Keratinocyte (primary cell): ENCODE data around the gene SH3PXD2A. TPM values are rescaled to one million over a fixed set of nuclear protein-coding genes. Genes with fewer than 3 reads are reported as not detected.
"Not testable (repeated sequence)": the region's sequence is repeated elsewhere in the genome, so short reads cannot be mapped to it uniquely, and the experiment has no call there.

Source experiments
- DNase-seq: peaks from one replicate; pipeline ENCODE4 v3.0.0-alpha.2; 2011; ENCODE audit warnings: low read depth, missing footprints, low spot score
- FAIRE-seq: peaks from 2 replicates; lab custom pipeline; 2011; peaks lifted over from hg19 to GRCh38; lab: Jason Lieb, UNC
- H2AFZ ChIP-seq: 2 replicates; pipeline ENCODE4 v1.6.0; 2012; ENCODE audit warnings: low read length, control low read depth, inconsistent platforms; ENCODE audit not compliant: control insufficient read depth
- H3K27ac ChIP-seq: 2 replicates; pipeline ENCODE4 v1.5.1; 2011; ENCODE audit warnings: low read length; ENCODE audit not compliant: control insufficient read depth, insufficient read depth
- H3K27me3 ChIP-seq: 3 replicates; pipeline ENCODE4 v1.6.0; 2011; ENCODE audit warnings: low read length; ENCODE audit not compliant: control insufficient read depth, insufficient read depth; ENCODE audit errors: extremely low read depth
- H3K36me3 ChIP-seq, 2 experiments: 2 replicates in 1 of 2; 3 replicates in 1 of 2; pipeline ENCODE4 v1.5.1; 2011; ENCODE audit warnings: low read length in 2 of 2, mild to moderate bottlenecking in 1 of 2; ENCODE audit not compliant: control insufficient read depth in 2 of 2, insufficient read depth in 2 of 2; ENCODE audit errors: extremely low read depth in 1 of 2
- H3K4me1 ChIP-seq: 3 replicates; pipeline ENCODE4 v1.5.1; 2011; ENCODE audit warnings: low read length; ENCODE audit not compliant: control insufficient read depth, insufficient read depth; ENCODE audit errors: extremely low read depth
- H3K4me2 ChIP-seq: 3 replicates; pipeline ENCODE4 v1.6.0; 2011; ENCODE audit warnings: low read depth, low read length; ENCODE audit not compliant: control insufficient read depth, insufficient read depth; ENCODE audit errors: extremely low read depth
- H3K4me3 ChIP-seq, 3 experiments: fragments of 200-600 bp in 1 of 3; sonication (generic) in 1 of 3; 2 replicates in 2 of 3; 3 replicates in 1 of 3; pipeline ENCODE4 v1.5.1; 2011 to 2016; ENCODE audit warnings: low read length in 3 of 3, mild to moderate bottlenecking in 3 of 3, control low read depth in 2 of 3, inconsistent platforms in 1 of 3, low read depth in 1 of 3, mixed read lengths in 1 of 3, mixed run types in 1 of 3, moderate library complexity in 1 of 3; ENCODE audit not compliant: control insufficient read depth in 2 of 3, insufficient read depth in 2 of 3; ENCODE audit errors: extremely low read depth in 1 of 3
- H3K79me2 ChIP-seq: 2 replicates; pipeline ENCODE4 v1.6.0; 2012; ENCODE audit warnings: low read length; ENCODE audit not compliant: control insufficient read depth, insufficient read depth
- H3K9ac ChIP-seq: 3 replicates; pipeline ENCODE4 v1.6.0; 2011; ENCODE audit warnings: low read length; ENCODE audit not compliant: control insufficient read depth, insufficient read depth; ENCODE audit errors: extremely low read depth
- H3K9me1 ChIP-seq: 3 replicates; pipeline ENCODE4 v1.6.0; 2011; ENCODE audit warnings: low read length; ENCODE audit not compliant: control insufficient read depth, insufficient read depth; ENCODE audit errors: extremely low read depth
- H3K9me3 ChIP-seq: 2 replicates; pipeline ENCODE4 v1.5.1; 2012; ENCODE audit warnings: low read depth, low read length; ENCODE audit not compliant: control insufficient read depth
- H4K20me1 ChIP-seq: 3 replicates; pipeline ENCODE4 v1.6.0; 2011; ENCODE audit warnings: low read length; ENCODE audit not compliant: control insufficient read depth, insufficient read depth; ENCODE audit errors: extremely low read depth
- EZH2 ChIP-seq: IDR thresholded peaks from one replicate; pipeline ENCODE4 v1.6.1; 2012; ENCODE audit warnings: inconsistent platforms, mild to moderate bottlenecking, low read length, moderate library complexity
- dilution Hi-C: fragments of 300-500 bp; cut with MboI; formaldehyde crosslinking; loops from one replicate; pipeline ENCODE4 v1.7.0; 2020; ENCODE audit warnings: low sequenced_read_pairs; ENCODE audit not compliant: extremely low pct_ligation_motif_present
- polyA plus RNA-seq, 5 experiments: library from polyadenylated mRNA; depleted of rRNA in 3 of 5; stranded (reverse) in 3 of 5; stranded (forward) in 1 of 5; unstranded in 1 of 5; fragments of >200 nt; gene quantifications; 1 replicate in 1 of 5; 2 replicates in 3 of 5; 3 replicates in 1 of 5; pipeline versions ENCODE4 v1.2.1 to v1.2.3, GENCODE V29; 2011 to 2012; ENCODE audit warnings: missing spikeins in 2 of 5, low read depth in 1 of 5, low replicate concordance in 1 of 5
- TF ChIP-seq, protein P1 (sequence below), 3 experiments: IDR thresholded peaks in 1 of 3; conservative IDR thresholded peaks in 1 of 3; optimal IDR thresholded peaks in 1 of 3; 2 replicates in 2 of 3; 3 replicates in 1 of 3; pipeline versions ENCODE3 to v1.5.1; 2011; ENCODE audit warnings: low read length in 3 of 3, mild to moderate bottlenecking in 3 of 3, moderate library complexity in 2 of 3, control low read depth in 1 of 3, inconsistent platforms in 1 of 3; ENCODE audit not compliant: insufficient read depth in 2 of 3; ENCODE audit errors: extremely low read depth in 1 of 3

Gene SH3PXD2A
- polyA plus RNA-seq, 1 donor (not counting 4 experiments of a cell fraction or from before 2014, with no cell fraction given) = 33.9 TPM

DNA sequence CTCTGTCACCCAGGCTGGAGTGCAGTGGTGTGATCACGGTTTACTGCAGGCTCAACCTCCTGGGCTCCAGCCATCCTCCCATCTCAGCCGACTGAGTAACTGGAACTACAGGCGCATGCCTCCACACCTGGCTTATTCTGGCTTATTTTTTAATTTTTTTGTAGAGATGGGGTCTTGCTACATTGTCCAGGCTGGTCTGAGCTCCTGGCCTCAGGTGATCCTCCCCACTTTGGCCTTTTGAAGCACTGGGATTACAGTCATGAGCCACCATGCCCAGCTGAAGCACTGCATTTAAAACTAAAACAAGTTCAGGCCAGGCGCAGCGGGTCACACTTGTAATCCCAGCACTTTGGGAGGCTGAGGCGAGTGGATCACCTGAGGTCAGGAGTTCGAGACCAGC is 8.0 kb downstream of the SH3PXD2A start:
- dilution Hi-C loops = no loop called here
- DNase-seq (no peak), FAIRE-seq (no peak)
- Histone ChIP-seq H4K20me1 (peaks cover 24% of the 10 kb centered on the region), H3K4me1 (peaks cover 88% of the 10 kb centered on the region), H3K27me3 (no peaks in the 10 kb centered on the region), H3K79me2 (peaks cover 99% of the 10 kb centered on the region), H3K9ac (no peak overlapping the region), H3K4me2 (no peak overlapping the region), H3K4me3 (no peak overlapping the region), H3K27ac (no peak overlapping the region), H2AFZ (no peak overlapping the region), H3K9me1 (peaks cover 14% of the 10 kb centered on the region), H3K9me3 (no peaks in the 10 kb centered on the region), H3K36me3 (peaks cover 16 to 67% of the 10 kb centered on the region in 2 experiments)
- no peak for TF ChIP-seq EZH2
- TF ChIP-seq, protein P1, sequence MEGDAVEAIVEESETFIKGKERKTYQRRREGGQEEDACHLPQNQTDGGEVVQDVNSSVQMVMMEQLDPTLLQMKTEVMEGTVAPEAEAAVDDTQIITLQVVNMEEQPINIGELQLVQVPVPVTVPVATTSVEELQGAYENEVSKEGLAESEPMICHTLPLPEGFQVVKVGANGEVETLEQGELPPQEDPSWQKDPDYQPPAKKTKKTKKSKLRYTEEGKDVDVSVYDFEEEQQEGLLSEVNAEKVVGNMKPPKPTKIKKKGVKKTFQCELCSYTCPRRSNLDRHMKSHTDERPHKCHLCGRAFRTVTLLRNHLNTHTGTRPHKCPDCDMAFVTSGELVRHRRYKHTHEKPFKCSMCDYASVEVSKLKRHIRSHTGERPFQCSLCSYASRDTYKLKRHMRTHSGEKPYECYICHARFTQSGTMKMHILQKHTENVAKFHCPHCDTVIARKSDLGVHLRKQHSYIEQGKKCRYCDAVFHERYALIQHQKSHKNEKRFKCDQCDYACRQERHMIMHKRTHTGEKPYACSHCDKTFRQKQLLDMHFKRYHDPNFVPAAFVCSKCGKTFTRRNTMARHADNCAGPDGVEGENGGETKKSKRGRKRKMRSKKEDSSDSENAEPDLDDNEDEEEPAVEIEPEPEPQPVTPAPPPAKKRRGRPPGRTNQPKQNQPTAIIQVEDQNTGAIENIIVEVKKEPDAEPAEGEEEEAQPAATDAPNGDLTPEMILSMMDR (optimal IDR thresholded peaks at IDR 0.05 in 1 of 3, IDR thresholded peaks at IDR 0.05 in 1 of 3, conservative IDR thresholded peaks at IDR 0.05 in 1 of 3; ENCODE audit: extremely low read depth in 1 of 3, insufficient read depth in 2 of 3, low read length in 3 of 3) = no peak

GRCh38 chr10:103845972-103846371 is 9.4 kb downstream of the SH3PXD2A start:
- Histone ChIP-seq H3K36me3 (peaks cover 14 to 61% of the 10 kb centered on the region in 2 experiments), H3K4me3 (no peak overlapping the region), H3K9ac (no peak overlapping the region), H4K20me1 (peaks cover 30% of the 10 kb centered on the region), H3K9me3 (no peaks in the 10 kb centered on the region), H3K27ac (peak overlapping the region; percentile 33), H3K4me2 (peak overlapping the region; percentile 25), H2AFZ (no peak overlapping the region), H3K27me3 (no peaks in the 10 kb centered on the region), H3K9me1 (peaks cover 14% of the 10 kb centered on the region), H3K79me2 (peaks cover 98% of the 10 kb centered on the region), H3K4me1 (peaks cover 81% of the 10 kb centered on the region)
- peak; percentile 36 for FAIRE-seq
- DNase-seq = no peak
- dilution Hi-C loops = no loop called here
- no peak for TF ChIP-seq EZH2

GRCh38 chr10:103845346-103845745 is 10.0 kb downstream of the SH3PXD2A start:
- H3K4me1 ChIP-seq = peaks cover 81% of the 10 kb centered on the region
- dilution Hi-C loops, H3K9me3 ChIP-seq, DNase-seq, H3K4me2 ChIP-seq, H3K9ac ChIP-seq, H3K27ac ChIP-seq, H2AFZ ChIP-seq, H3K4me3 ChIP-seq, H3K27me3 ChIP-seq, FAIRE-seq: not testable (repeated sequence)
- peaks cover 36% of the 10 kb centered on the region for H4K20me1 ChIP-seq
- peaks cover 16% of the 10 kb centered on the region for H3K9me1 ChIP-seq
- peaks cover 98% of the 10 kb centered on the region for H3K79me2 ChIP-seq
- H3K36me3 ChIP-seq = peaks cover 14 to 62% of the 10 kb centered on the region in 2 experiments
